ENCODE data around the gene SHCBP1.

SHCBP1 gene

DNA sequence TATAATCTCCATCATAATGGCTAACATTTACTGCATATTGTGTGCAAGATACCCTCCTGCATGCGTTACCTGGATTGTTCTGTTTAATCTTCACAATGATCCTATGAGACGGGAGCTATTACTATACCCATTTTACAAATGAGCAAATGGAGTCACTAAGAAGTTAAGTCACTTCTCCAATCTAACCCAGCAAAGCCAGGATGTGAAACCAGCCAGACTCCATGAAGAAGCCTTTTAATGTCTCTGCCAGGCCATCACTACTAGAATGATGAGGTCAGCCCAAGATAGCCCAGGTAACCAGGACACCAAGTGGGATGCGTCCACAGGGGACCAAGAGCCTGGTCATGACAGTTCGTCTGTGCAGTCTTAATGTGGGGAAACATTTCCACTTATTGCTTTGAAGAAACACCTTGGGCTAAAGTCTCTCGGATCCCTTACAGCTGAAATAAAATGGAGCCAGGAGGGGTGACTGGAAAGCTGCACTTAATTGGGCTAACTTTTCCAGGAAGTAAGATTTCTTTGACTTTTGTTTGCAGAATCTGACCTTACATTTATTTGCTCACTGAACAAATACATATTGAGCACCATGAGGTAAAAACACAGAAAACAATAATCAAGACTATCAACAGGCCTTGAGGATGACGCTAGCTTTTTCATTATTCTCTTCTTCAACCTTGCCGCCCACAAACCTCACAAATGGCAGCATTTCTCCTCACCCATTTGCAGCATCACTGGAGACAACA, 926 bp upstream of the SHCBP1 start:
- no peak for TF ChIP-seq CTCF (IDR thresholded peaks at IDR 0.05; ENCODE audit: low read depth, low read length)

DNA sequence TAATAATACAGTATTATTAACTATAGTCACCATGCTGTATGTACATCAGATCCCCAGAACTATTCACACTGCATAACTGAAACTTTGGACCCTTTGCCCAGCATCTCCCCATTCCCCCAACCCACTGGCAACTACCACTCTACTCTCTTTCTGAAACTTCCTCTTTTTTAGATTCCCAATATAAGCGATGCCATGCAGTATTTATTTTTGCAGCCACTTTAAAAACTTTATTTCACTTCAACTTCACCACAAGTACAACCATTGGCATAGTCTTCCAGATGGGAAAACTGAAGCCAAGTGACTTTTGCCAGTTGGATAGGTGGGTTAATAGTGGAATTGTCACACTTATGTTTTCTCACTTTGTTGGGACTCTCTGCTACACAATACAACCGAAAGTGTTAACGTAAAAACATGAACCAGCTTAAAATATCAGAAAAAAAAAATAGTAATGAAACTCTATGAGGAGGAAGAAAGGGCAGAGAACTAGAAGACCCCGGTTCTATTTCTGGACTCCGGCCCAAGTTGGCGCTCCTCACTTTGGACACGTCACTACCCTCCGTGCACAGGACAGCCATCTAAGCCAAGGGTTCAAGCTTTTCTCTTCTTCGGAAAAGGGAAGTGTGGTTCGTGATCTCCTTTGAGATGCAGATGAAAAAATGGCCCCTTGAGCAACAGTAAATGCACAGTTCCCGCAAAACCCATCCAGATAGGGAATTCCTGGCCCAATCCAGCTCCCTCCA, 743 bp downstream of the SHCBP1 start:
- TF ChIP-seq CTCF (IDR thresholded peaks at IDR 0.05; ENCODE audit: low read depth, low read length): no peak
- no peak for DNase-seq (ENCODE audit: extremely low read depth, low read depth)

More for the DNA sequence above, 926 bp upstream of the SHCBP1 start:
- no peak for DNase-seq (ENCODE audit: extremely low read depth, low read depth)

GRCh38 chr16:46618516-46618915, 2.7 kb downstream of the SHCBP1 start:
- no peak for DNase-seq (ENCODE audit: extremely low read depth, low read depth)
- TF ChIP-seq CTCF (IDR thresholded peaks at IDR 0.05; ENCODE audit: low read depth, low read length): no peak

- DNase-seq (ENCODE audit: extremely low read depth, low read depth): no peak
Observed at GRCh38 chr16:46614006-46614405, 7.2 kb downstream of the SHCBP1 start.

DNA sequence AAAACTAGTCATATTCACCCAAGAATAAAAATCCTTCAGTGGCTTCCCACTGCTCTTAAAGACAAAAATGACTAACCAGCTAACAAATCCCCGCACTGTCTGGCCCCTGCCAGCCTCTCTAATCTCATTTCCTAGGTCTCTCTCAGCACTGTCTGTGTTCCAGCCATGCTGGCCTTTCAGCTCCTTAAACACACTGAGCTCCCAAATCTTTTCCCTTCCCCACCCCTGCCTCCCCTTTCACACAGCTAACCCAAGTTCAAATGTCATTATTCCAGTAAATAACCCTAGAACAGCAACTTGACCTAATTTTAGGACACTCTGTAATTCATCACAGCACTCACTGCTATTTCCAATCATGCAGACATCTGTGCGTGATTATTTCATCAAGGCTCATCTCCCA, 7.8 kb downstream of the SHCBP1 start:
- no peak for TF ChIP-seq CTCF (IDR thresholded peaks at IDR 0.05; ENCODE audit: low read depth, low read length)
- no peak for DNase-seq (ENCODE audit: extremely low read depth, low read depth)

More at GRCh38 chr16:46614006-46614405, 7.2 kb downstream of the SHCBP1 start:
- no peak for TF ChIP-seq CTCF (IDR thresholded peaks at IDR 0.05; ENCODE audit: low read depth, low read length)

DNA sequence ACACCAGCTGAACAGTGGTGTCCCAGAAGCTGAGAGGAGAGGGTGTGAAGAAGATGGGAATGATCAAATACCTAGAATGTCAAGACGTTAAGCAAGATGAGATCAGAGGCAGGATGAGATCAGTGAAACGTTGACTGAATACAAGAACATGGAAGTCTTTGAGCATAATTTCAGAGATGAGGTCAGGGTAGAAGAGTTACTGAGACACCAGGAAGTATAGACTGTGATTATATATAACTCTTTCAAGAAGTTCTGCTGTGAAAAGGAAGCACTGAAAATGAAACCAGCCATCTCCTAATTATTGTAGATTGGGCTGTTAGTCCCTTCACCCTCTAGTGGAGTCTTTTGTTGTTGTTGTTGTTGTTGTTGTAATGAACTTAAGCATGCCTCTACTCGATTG, 9.1 kb downstream of the SHCBP1 start:
- TF ChIP-seq CTCF (IDR thresholded peaks at IDR 0.05; ENCODE audit: low read depth, low read length): no peak
- DNase-seq (ENCODE audit: extremely low read depth, low read depth): no peak

- TF ChIP-seq CTCF (IDR thresholded peaks at IDR 0.05; ENCODE audit: low read depth, low read length): peak; percentile 53
- DNase-seq (ENCODE audit: extremely low read depth, low read depth): peak; percentile 54
Observed at GRCh38 chr16:46607529-46607928, 13.7 kb downstream of the SHCBP1 start.
